ENCODE measurements around the gene KPNB1. TPM values are rescaled to one million over a fixed set of nuclear protein-coding genes. Genes with fewer than 3 reads are reported as not detected.

Gene KPNB1
- total RNA-seq, 2 donors from 2014 or later = 148 to 239 TPM

DNA sequence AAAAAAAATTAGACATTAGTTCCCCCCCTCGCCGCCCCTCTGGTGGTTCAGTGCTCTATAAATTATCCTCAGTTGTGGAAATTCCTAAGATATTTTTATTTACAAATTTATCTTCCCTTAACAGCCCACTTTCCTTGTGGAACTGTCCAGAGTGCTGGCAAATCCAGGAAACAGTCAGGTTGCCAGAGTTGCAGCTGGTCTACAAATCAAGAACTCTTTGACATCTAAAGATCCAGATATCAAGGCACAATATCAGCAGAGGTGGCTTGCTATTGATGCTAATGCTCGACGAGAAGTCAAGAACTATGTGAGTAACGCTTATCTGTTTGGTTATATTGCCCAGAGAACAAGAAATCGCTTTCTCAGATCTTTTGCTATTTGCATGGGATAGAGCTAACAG lies 2.9 kb downstream of the KPNB1 start:
- no peak for DNase-seq (ENCODE audit: low spot score)
- peaks cover 4 to 9% of the 10 kb centered on the region in 2 donors for H3K36me3 ChIP-seq
- no peak overlapping the region for H3K4me3 ChIP-seq
- WGBS = 88% methylated on average over 6 of the region's 6 CpGs
- intact Hi-C loops (cut with DNase I) = no loop called here
- H3K9me3 ChIP-seq = no peaks in the 10 kb centered on the region
- peaks cover 4% of the 10 kb centered on the region for H3K4me1 ChIP-seq (replicated peaks)
- H3K27me3 ChIP-seq (replicated peaks; ENCODE audit: insufficient read depth) = no peaks in the 10 kb centered on the region
- TF ChIP-seq POLR2A (IDR thresholded peaks at IDR 0.05) = no peak
- TF ChIP-seq, protein P1, sequence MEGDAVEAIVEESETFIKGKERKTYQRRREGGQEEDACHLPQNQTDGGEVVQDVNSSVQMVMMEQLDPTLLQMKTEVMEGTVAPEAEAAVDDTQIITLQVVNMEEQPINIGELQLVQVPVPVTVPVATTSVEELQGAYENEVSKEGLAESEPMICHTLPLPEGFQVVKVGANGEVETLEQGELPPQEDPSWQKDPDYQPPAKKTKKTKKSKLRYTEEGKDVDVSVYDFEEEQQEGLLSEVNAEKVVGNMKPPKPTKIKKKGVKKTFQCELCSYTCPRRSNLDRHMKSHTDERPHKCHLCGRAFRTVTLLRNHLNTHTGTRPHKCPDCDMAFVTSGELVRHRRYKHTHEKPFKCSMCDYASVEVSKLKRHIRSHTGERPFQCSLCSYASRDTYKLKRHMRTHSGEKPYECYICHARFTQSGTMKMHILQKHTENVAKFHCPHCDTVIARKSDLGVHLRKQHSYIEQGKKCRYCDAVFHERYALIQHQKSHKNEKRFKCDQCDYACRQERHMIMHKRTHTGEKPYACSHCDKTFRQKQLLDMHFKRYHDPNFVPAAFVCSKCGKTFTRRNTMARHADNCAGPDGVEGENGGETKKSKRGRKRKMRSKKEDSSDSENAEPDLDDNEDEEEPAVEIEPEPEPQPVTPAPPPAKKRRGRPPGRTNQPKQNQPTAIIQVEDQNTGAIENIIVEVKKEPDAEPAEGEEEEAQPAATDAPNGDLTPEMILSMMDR (IDR thresholded peaks at IDR 0.05) = no peak
- TF ChIP-seq POLR2AphosphoS5 (IDR thresholded peaks at IDR 0.05) = no peak
- H3K27ac ChIP-seq = no peak overlapping the region

DNA sequence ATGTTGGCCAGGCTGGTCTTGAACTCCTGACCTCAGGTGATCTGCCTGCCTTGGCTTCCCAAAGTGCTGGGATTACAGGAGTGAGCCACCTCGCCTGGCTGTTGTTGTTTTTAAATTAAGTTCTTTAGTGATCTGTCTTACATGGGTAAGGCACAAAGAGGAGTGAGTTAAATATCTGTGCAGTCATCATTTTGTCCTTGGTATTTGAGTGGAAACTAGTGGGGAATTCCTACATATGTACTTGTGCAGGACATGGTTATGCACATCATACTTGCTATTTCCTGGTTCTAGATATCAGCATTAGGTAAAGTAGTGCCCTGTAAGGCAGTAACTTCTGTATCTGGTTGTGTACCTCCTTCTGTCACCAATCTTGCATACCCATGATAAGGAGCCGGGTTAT lies 3.7 kb downstream of the KPNB1 start:
- Histone ChIP-seq H3K36me3 (peaks cover 9 to 13% of the 10 kb centered on the region in 2 donors), H3K27me3 (replicated peaks; ENCODE audit: insufficient read depth) (no peaks in the 10 kb centered on the region), H3K4me1 (replicated peaks) (peaks cover 4% of the 10 kb centered on the region), H3K9me3 (no peaks in the 10 kb centered on the region), H3K27ac (no peak overlapping the region), H3K4me3 (no peak overlapping the region)
- TF ChIP-seq POLR2A (IDR thresholded peaks at IDR 0.05) (no peak), POLR2AphosphoS5 (IDR thresholded peaks at IDR 0.05) (no peak)
- TF ChIP-seq, protein P1 (IDR thresholded peaks at IDR 0.05) = no peak
- DNase-seq (ENCODE audit: low spot score) = no peak
- intact Hi-C loops (cut with DNase I) = no loop called here
- WGBS = 47% methylated on average over 2 of the region's 2 CpGs

DNA sequence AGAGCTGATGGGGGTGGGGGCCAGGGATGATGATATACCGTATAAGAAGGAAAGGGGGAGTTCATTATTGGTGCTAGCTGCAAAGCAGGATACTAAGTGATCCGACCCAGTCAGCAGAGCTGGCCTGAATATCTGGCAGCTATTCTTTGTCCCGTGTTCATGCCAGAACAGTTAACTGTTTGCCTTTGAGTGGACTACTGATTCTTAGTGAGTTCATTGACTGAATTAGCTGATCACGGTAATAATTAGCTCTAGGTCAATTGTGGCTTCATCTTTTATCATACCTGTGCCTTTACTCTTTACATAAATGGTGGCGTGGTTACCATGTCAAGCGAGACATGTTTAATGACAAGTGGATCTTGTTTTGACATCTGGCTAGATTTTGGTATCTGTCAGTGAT lies 5.3 kb downstream of the KPNB1 start:
- DNase-seq (ENCODE audit: low spot score) = no peak
- Histone ChIP-seq H3K9me3 (no peaks in the 10 kb centered on the region), H3K4me1 (replicated peaks) (no peaks in the 10 kb centered on the region), H3K36me3 (peaks cover 9 to 17% of the 10 kb centered on the region in 2 donors), H3K27me3 (replicated peaks; ENCODE audit: insufficient read depth) (no peaks in the 10 kb centered on the region), H3K4me3 (no peak overlapping the region), H3K27ac (no peak overlapping the region)
- WGBS = 53% methylated on average over 6 of the region's 6 CpGs
- intact Hi-C loops (cut with DNase I) = no loop called here
- TF ChIP-seq POLR2AphosphoS5 (IDR thresholded peaks at IDR 0.05) = no peak
- TF ChIP-seq, protein P1 (IDR thresholded peaks at IDR 0.05) = no peak
- TF ChIP-seq POLR2A (IDR thresholded peaks at IDR 0.05) = no peak

DNA sequence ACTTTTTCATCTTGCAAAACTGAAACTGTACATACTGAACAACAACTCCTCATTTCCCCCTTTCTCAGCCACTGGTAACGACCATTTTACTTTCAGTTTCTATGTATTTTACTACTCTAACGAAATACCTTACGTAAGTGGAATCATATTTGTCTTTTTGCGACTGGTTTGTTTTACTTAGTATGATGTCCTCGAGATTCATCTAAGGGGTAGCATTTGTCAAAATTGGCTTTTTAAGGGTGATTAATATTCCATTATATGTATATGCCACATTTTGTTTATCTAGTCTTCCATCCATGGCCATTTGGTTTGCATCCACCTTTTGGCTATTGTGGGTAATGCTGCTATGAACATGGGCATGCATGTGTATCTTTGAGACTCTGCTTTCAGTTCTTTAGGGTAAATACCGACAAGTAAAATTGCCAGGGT lies 10.4 kb downstream of the KPNB1 start:
- Histone ChIP-seq H3K9me3 (no peaks in the 10 kb centered on the region), H3K27ac (no peak overlapping the region), H3K36me3 (peaks cover 7 to 35% of the 10 kb centered on the region in 2 donors), H3K4me1 (replicated peaks) (no peaks in the 10 kb centered on the region), H3K27me3 (replicated peaks; ENCODE audit: insufficient read depth) (no peaks in the 10 kb centered on the region), H3K4me3 (no peak overlapping the region)
- intact Hi-C loops (cut with DNase I) = loop anchor here (5.0 kb wide), 1 partner anchor 132 kb away; no protein-coding TSS in a partner anchor
- no peak for TF ChIP-seq POLR2A (IDR thresholded peaks at IDR 0.05)
- TF ChIP-seq, protein P1 (IDR thresholded peaks at IDR 0.05) = no peak
- no peak for TF ChIP-seq POLR2AphosphoS5 (IDR thresholded peaks at IDR 0.05)
- 74% methylated on average over 6 of the region's 6 CpGs for WGBS
- DNase-seq (ENCODE audit: low spot score) = no peak

DNA sequence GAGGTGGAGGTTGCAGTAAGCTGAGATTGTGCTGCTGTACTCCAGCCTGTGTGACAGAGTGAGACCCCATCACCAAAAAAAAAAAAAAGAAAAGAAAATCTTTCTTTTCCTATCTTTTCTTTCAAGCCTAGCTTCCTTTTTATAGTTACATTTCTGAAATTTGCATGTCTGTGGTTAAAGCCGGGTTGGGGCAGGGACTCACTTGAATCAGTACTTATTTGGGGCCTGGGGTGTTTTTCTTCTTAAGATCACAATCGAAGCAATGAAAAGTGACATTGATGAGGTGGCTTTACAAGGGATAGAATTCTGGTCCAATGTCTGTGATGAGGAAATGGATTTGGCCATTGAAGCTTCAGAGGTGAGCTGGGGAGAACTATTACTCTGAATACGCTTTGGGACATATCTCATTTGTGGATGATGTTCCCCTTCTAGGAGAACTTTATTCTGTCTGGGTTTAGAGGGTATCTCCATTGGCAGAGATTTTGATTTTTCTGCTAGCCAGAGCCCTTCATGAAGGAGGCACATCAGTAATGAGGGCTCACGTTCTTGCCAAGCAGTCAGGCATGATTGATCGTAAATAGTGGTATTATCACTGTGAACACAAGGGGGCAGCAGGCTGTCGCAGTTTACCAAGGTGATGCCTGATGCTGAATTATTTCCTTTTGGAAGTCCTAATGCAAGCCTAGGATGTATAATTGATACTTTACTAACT lies 14.3 kb downstream of the KPNB1 start:
- intact Hi-C loops (cut with DNase I) = loop anchor here (5.0 kb wide), 1 partner anchor 128 kb away; no protein-coding TSS in a partner anchor
- Histone ChIP-seq H3K36me3 (peaks cover 3 to 18% of the 10 kb centered on the region in 2 donors), H3K4me3 (no peak overlapping the region), H3K27me3 (replicated peaks; ENCODE audit: insufficient read depth) (no peaks in the 10 kb centered on the region), H3K4me1 (replicated peaks) (no peaks in the 10 kb centered on the region), H3K9me3 (no peaks in the 10 kb centered on the region), H3K27ac (no peak overlapping the region)
- TF ChIP-seq POLR2AphosphoS5 (IDR thresholded peaks at IDR 0.05) (peak; percentile 21), POLR2A (IDR thresholded peaks at IDR 0.05) (no peak)
- TF ChIP-seq, protein P1 (IDR thresholded peaks at IDR 0.05) = peak; percentile 38 to 71 (median 63)
- 38% methylated on average over 6 of the region's 6 CpGs for WGBS
- peak; percentile 51 for DNase-seq (ENCODE audit: low spot score)

Measured in prostate gland (tissue), 2 donors.